CD4-positive, alpha-beta T cell treated with Interferon alpha-2 for 1 hour (primary cell): ENCODE data around the gene HSD17B4.
"Not testable (repeated sequence)": the region's sequence is repeated elsewhere in the genome, so short reads cannot be mapped to it uniquely, and the experiment has no call there.

Source experiments
- DNase-seq, 2 donors: peaks; one replicate each; pipeline ENCODE4 v3.0.0-alpha.2; 2020 to 2022

The HSD17B4 gene

GRCh38 chr5:119432674-119433237, 19.5 kb upstream of the HSD17B4 start:
- DNase-seq: not testable (repeated sequence)

- peak; percentile 74 to 77 for DNase-seq
Observed at GRCh38 chr5:119435436-119436132, 16.7 kb upstream of the HSD17B4 start.

- DNase-seq: not testable (repeated sequence)
Observed at GRCh38 chr5:119437785-119438586, 14.3 kb upstream of the HSD17B4 start.

GRCh38 chr5:119438587-119438917, 13.7 kb upstream of the HSD17B4 start:
- not testable (repeated sequence) for DNase-seq

- peak; percentile 6 to 11 for DNase-seq
Observed at GRCh38 chr5:119439140-119439631, 13.1 kb upstream of the HSD17B4 start.

GRCh38 chr5:119439632-119440031, 12.7 kb upstream of the HSD17B4 start:
- not testable (repeated sequence) for DNase-seq

GRCh38 chr5:119444643-119445042, 7.7 kb upstream of the HSD17B4 start:
- DNase-seq: not testable (repeated sequence)

GRCh38 chr5:119445544-119445943, 6.8 kb upstream of the HSD17B4 start:
- no peak for DNase-seq

- DNase-seq: no peak
Observed at GRCh38 chr5:119449882-119450281, 2.4 kb upstream of the HSD17B4 start.

- not testable (repeated sequence) for DNase-seq
Observed at GRCh38 chr5:119450627-119451026, 1.7 kb upstream of the HSD17B4 start.

GRCh38 chr5:119451561-119451960, 736 bp upstream of the HSD17B4 start:
- DNase-seq: no peak

- no peak for DNase-seq
Observed at GRCh38 chr5:119452060-119452372, 281 bp upstream of the HSD17B4 start.

- DNase-seq: peak in 1 of 2 donors; percentile 8
Observed at GRCh38 chr5:119453040-119453373, 710 bp downstream of the HSD17B4 start.

GRCh38 chr5:119454171-119454570, 1.9 kb downstream of the HSD17B4 start:
- no peak for DNase-seq

- no peak for DNase-seq
Observed at GRCh38 chr5:119458911-119459632, 6.8 kb downstream of the HSD17B4 start.

- no peak for DNase-seq
Observed at GRCh38 chr5:119465640-119466039, 13.3 kb downstream of the HSD17B4 start.

GRCh38 chr5:119468286-119468685, 16.0 kb downstream of the HSD17B4 start:
- no peak for DNase-seq

GRCh38 chr5:119470105-119470763, 17.9 kb downstream of the HSD17B4 start:
- no peak for DNase-seq

GRCh38 chr5:119470851-119471451, 18.7 kb downstream of the HSD17B4 start:
- peak in 1 of 2 donors; percentile 28 for DNase-seq

GRCh38 chr5:119473241-119473640, 20.9 kb downstream of the HSD17B4 start:
- no peak for DNase-seq

GRCh38 chr5:119476341-119476740, 24.0 kb downstream of the HSD17B4 start:
- no peak for DNase-seq

GRCh38 chr5:119478781-119479180, 26.5 kb downstream of the HSD17B4 start:
- DNase-seq: no peak
